PFSK-1 (cell line): ENCODE data around the gene OR4N5.

Source experiments
- FOXP2 ChIP-seq: optimal IDR thresholded peaks from 2 replicates; pipeline ENCODE3; 2011; ENCODE audit warnings: borderline replicate concordance, control low read depth, inconsistent platforms; ENCODE audit not compliant: insufficient read depth; ENCODE audit errors: extremely low read length, extremely low read depth
- POLR2AphosphoS5 ChIP-seq: IDR thresholded peaks from 2 replicates; pipeline ENCODE4 v1.6.1; 2012; ENCODE audit warnings: low read depth, mild to moderate bottlenecking, control low read depth, low read length, moderate library complexity
- REST ChIP-seq, 2 experiments: IDR thresholded peaks; 2 replicates each; pipeline versions ENCODE4 v1.6.1 to v1.8.0; 2011 to 2012; ENCODE audit warnings: low read depth in 2 of 2, low read length in 2 of 2, control low read depth in 1 of 2, inconsistent platforms in 1 of 2, mild to moderate bottlenecking in 1 of 2, moderate library complexity in 1 of 2; ENCODE audit not compliant: insufficient read depth in 1 of 2
- SIN3A ChIP-seq: IDR thresholded peaks from 2 replicates; pipeline ENCODE4 v1.6.1; 2012; ENCODE audit warnings: mild to moderate bottlenecking, low read length, moderate library complexity, borderline replicate concordance; ENCODE audit not compliant: insufficient read depth
- TAF1 ChIP-seq: IDR thresholded peaks from 2 replicates; pipeline ENCODE4 v1.6.1; 2012; ENCODE audit warnings: low read length, control low read depth, borderline replicate concordance; ENCODE audit not compliant: insufficient read depth

- TF ChIP-seq REST (IDR thresholded peaks at IDR 0.05; ENCODE audit: insufficient read depth in 1 of 2, low read depth in 2 of 2, low read length in 2 of 2), result no peak
- no peak for TF ChIP-seq SIN3A
- TF ChIP-seq POLR2AphosphoS5, result no peak
- TF ChIP-seq TAF1, result no peak
- no peak for TF ChIP-seq FOXP2
Measured at GRCh38 chr14:20093442-20093841, 45.2 kb upstream of the OR4N5 start.
